Measurements from ENCODE around the gene TINAG. TPM values are rescaled to one million over a fixed set of nuclear protein-coding genes. Genes with fewer than 3 reads are reported as not detected.

The TINAG gene
- total RNA-seq, 2 experiments from 2014 or later, result not detected

DNA sequence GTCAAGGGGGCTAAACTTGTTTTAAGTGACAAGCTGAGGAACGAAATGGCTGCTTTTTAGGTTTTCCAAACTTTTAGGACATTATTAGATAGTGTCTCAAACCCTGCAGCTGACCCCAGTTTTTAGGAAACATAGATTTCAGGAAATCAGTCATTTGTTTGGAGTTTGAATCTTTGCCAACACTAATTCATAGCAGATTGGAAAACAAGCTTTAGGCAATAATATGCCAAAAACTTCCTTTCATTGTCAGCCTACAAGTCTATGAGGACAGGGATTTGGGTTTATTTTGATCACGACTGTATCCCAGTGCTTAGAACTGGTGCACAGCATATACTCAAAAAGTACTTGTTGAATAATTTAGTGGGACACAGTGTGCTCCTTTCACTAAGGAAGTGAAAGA lies 123.2 kb downstream of the TINAG start:
- H3K4me3 Mint-ChIP-seq, result no peak overlapping the region
- no peak overlapping the region for H3K27ac ChIP-seq (ENCODE audit: low read depth in 1 of 2, low read length in 2 of 2)
- ChIA-PET POLR2A (no interaction called here), CTCF (no interaction called here)
- H3K27ac Mint-ChIP-seq, result no peak overlapping the region
- DNase-seq (no peak), ATAC-seq (ENCODE audit: poor library complexity) (no peak)
- no peaks in the 10 kb centered on the region for H3K4me1 ChIP-seq (ENCODE audit: insufficient read depth, low read length)
- no peaks in the 10 kb centered on the region for H3K9me3 ChIP-seq (ENCODE audit: control insufficient read depth in 1 of 2, insufficient read depth in 1 of 2, low read length in 2 of 2)
- H3K4me1 Mint-ChIP-seq (ENCODE audit: low read depth), result no peaks in the 10 kb centered on the region
- no peaks in the 10 kb centered on the region for H3K27me3 Mint-ChIP-seq
- TF ChIP-seq, protein P1, sequence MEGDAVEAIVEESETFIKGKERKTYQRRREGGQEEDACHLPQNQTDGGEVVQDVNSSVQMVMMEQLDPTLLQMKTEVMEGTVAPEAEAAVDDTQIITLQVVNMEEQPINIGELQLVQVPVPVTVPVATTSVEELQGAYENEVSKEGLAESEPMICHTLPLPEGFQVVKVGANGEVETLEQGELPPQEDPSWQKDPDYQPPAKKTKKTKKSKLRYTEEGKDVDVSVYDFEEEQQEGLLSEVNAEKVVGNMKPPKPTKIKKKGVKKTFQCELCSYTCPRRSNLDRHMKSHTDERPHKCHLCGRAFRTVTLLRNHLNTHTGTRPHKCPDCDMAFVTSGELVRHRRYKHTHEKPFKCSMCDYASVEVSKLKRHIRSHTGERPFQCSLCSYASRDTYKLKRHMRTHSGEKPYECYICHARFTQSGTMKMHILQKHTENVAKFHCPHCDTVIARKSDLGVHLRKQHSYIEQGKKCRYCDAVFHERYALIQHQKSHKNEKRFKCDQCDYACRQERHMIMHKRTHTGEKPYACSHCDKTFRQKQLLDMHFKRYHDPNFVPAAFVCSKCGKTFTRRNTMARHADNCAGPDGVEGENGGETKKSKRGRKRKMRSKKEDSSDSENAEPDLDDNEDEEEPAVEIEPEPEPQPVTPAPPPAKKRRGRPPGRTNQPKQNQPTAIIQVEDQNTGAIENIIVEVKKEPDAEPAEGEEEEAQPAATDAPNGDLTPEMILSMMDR (IDR thresholded peaks at IDR 0.05), result no peak
- H3K36me3 Mint-ChIP-seq (ENCODE audit: low read depth), result no peaks in the 10 kb centered on the region
- peaks cover 1% of the 10 kb centered on the region for H3K9me3 Mint-ChIP-seq
- H3K27me3 ChIP-seq (ENCODE audit: control insufficient read depth in 1 of 2, insufficient read depth in 2 of 2, low read length in 2 of 2), result no peaks in the 10 kb centered on the region
- H3K36me3 ChIP-seq (ENCODE audit: insufficient read depth, low read length), result no peaks in the 10 kb centered on the region
- intact Hi-C loops (cut with DNase I, micrococcal nuclease), result no loop called here
- no peak overlapping the region for H3K4me3 ChIP-seq (ENCODE audit: low read length)

Other genes with a start within 250 kb of the TINAG start
- not detected for gene MLIP, start 197.0 kb upstream of the TINAG start, total RNA-seq